ENCODE data around the gene ABHD11.

- TF ChIP-seq, protein P1, sequence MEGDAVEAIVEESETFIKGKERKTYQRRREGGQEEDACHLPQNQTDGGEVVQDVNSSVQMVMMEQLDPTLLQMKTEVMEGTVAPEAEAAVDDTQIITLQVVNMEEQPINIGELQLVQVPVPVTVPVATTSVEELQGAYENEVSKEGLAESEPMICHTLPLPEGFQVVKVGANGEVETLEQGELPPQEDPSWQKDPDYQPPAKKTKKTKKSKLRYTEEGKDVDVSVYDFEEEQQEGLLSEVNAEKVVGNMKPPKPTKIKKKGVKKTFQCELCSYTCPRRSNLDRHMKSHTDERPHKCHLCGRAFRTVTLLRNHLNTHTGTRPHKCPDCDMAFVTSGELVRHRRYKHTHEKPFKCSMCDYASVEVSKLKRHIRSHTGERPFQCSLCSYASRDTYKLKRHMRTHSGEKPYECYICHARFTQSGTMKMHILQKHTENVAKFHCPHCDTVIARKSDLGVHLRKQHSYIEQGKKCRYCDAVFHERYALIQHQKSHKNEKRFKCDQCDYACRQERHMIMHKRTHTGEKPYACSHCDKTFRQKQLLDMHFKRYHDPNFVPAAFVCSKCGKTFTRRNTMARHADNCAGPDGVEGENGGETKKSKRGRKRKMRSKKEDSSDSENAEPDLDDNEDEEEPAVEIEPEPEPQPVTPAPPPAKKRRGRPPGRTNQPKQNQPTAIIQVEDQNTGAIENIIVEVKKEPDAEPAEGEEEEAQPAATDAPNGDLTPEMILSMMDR (IDR thresholded peaks at IDR 0.05; ENCODE audit: low read length): no peak
- TF ChIP-seq EZH2 (IDR thresholded peaks at IDR 0.05; ENCODE audit: borderline replicate concordance, low read length): no peak
Observed at GRCh38 chr7:73742338-73742752, 3.7 kb upstream of the ABHD11 start.

Measured in OCI-LY1 (cell line).